ENCODE data around the gene SORCS2. TPM values are rescaled to one million over a fixed set of nuclear protein-coding genes. Genes with fewer than 3 reads are reported as not detected.

The SORCS2 gene
- total and polyA plus RNA-seq, 12 donors: 0.67 to 15.5 (median 1.3) TPM

- Histone ChIP-seq H3K27me3 (no peaks in the 10 kb centered on the region), H3K27ac (no peak overlapping the region)
- DNase-seq: no peak
These were observed 573.3 kb downstream of the SORCS2 start for GRCh38 chr4:7765666-7766065.

GRCh38 chr4:7766086-7766485 lies 573.7 kb downstream of the SORCS2 start:
- Histone ChIP-seq H3K36me3 (replicated peaks in 1 of 2) (peaks cover 0 to 20% of the 10 kb centered on the region in 2 donors), H3K27ac (no peak overlapping the region), H3K27me3 (no peaks in the 10 kb centered on the region), H3K9me3 (replicated peaks in 1 of 3) (no peaks in the 10 kb centered on the region), H3K4me1 (replicated peaks in 1 of 2) (no peaks in the 10 kb centered on the region), H3K4me3 (no peak overlapping the region)
- no peak for TF ChIP-seq CTCF (IDR thresholded peaks at IDR 0.05)
- TF ChIP-seq POLR2A (IDR thresholded peaks at IDR 0.05): no peak
- intact Hi-C loops (cut with DNase I): no loop called here
- DNase-seq: no peak
- 87 to 93% (median 90%) methylated on average over 9 to 11 of the region's 11 CpGs for WGBS, 4 donors

More at GRCh38 chr4:7765666-7766065, 573.3 kb downstream of the SORCS2 start:
- WGBS, 4 donors: 80 to 96% (median 85%) methylated on average over 12 of the region's 12 CpGs
- H3K4me1 ChIP-seq (replicated peaks in 1 of 2): no peaks in the 10 kb centered on the region
- H3K36me3 ChIP-seq (replicated peaks in 1 of 2): peaks cover 0 to 20% of the 10 kb centered on the region in 2 donors
- no peak overlapping the region for H3K4me3 ChIP-seq
- intact Hi-C loops (cut with DNase I): no loop called here
- TF ChIP-seq CTCF (IDR thresholded peaks at IDR 0.05): no peak
- no peak for TF ChIP-seq POLR2A (IDR thresholded peaks at IDR 0.05)
- no peaks in the 10 kb centered on the region for H3K9me3 ChIP-seq (replicated peaks in 1 of 3)

GRCh38 chr4:7766661-7767345 lies 574.5 kb downstream of the SORCS2 start:
- TF ChIP-seq CTCF (IDR thresholded peaks at IDR 0.05) (no peak), POLR2A (IDR thresholded peaks at IDR 0.05) (no peak)
- 91 to 92% (median 91%) methylated on average over 18 to 23 of the region's 23 CpGs for WGBS, 4 donors
- intact Hi-C loops (cut with DNase I): no loop called here
- Histone ChIP-seq H3K9me3 (replicated peaks in 1 of 3) (no peaks in the 10 kb centered on the region), H3K4me3 (no peak overlapping the region), H3K36me3 (replicated peaks in 1 of 2) (peaks cover 0 to 20% of the 10 kb centered on the region in 2 donors), H3K27ac (no peak overlapping the region), H3K27me3 (no peaks in the 10 kb centered on the region), H3K4me1 (replicated peaks in 1 of 2) (no peaks in the 10 kb centered on the region)
- no peak for DNase-seq

- 75 to 87% (median 84%) methylated on average over 5 to 9 of the region's 9 CpGs for WGBS, 4 donors
- no peak overlapping the region for H3K4me3 ChIP-seq
- H3K27me3 ChIP-seq: no peaks in the 10 kb centered on the region
- DNase-seq: no peak
- H3K36me3 ChIP-seq (replicated peaks in 1 of 2): peaks cover 0 to 20% of the 10 kb centered on the region in 2 donors
- H3K9me3 ChIP-seq (replicated peaks in 1 of 3): no peaks in the 10 kb centered on the region
- no peaks in the 10 kb centered on the region for H3K4me1 ChIP-seq (replicated peaks in 1 of 2)
- H3K27ac ChIP-seq: no peak overlapping the region
- intact Hi-C loops (cut with DNase I): no loop called here
- TF ChIP-seq POLR2A (IDR thresholded peaks at IDR 0.05) (no peak), CTCF (IDR thresholded peaks at IDR 0.05) (no peak)
These were observed 575.2 kb downstream of the SORCS2 start for GRCh38 chr4:7767526-7767925.
